Fibroblast of lung (primary cell): Measurements from ENCODE around the gene DSCAML1. TPM values are rescaled to one million over a fixed set of nuclear protein-coding genes. Genes with fewer than 3 reads are reported as not detected.

Experiments used
- DNase-seq, 2 donors: peaks; one replicate each; pipeline versions ENCODE4 v3.0.0 to v3.0.0-alpha.2; 2010; ENCODE audit warnings: low read depth in 2 of 2
- H2AFZ ChIP-seq: 2 replicates; pipeline ENCODE4 v1.5.1; 2012; ENCODE audit warnings: low read length, control low read depth, inconsistent platforms
- H3K27ac ChIP-seq: 2 replicates; pipeline ENCODE4 v1.5.1; 2011; ENCODE audit warnings: low read length, control low read depth; ENCODE audit not compliant: insufficient read depth
- H3K27me3 ChIP-seq: 2 replicates; pipeline ENCODE4 v1.5.1; 2011; ENCODE audit warnings: mild to moderate bottlenecking, low read length; ENCODE audit not compliant: control insufficient read depth, insufficient read depth
- H3K36me3 ChIP-seq: 2 replicates; pipeline ENCODE4 v1.5.1; 2011; ENCODE audit warnings: low read length; ENCODE audit not compliant: control insufficient read depth, insufficient read depth
- H3K4me1 ChIP-seq: 2 replicates; pipeline ENCODE4 v1.5.1; 2011; ENCODE audit warnings: low read length; ENCODE audit not compliant: control insufficient read depth, insufficient read depth; ENCODE audit errors: extremely low read depth
- H3K4me2 ChIP-seq: 2 replicates; pipeline ENCODE4 v1.5.1; 2011; ENCODE audit warnings: low read length, control low read depth; ENCODE audit not compliant: insufficient read depth; ENCODE audit errors: extremely low read depth
- H3K4me3 ChIP-seq, 4 experiments: fragments of 200-600 bp in 1 of 4; sonication (generic) in 1 of 4; replicated peaks in 1 of 4; 2 replicates each; pipeline ENCODE4 v1.5.1; 2011 to 2016; ENCODE audit warnings: low read length in 4 of 4, low read depth in 3 of 4, mild to moderate bottlenecking in 3 of 4, control low read depth in 2 of 4, inconsistent platforms in 1 of 4, mixed read lengths in 1 of 4; ENCODE audit not compliant: insufficient read depth in 1 of 4; ENCODE audit errors: control extremely low read depth in 1 of 4
- H3K79me2 ChIP-seq: 2 replicates; pipeline ENCODE4 v1.5.1; 2012; ENCODE audit warnings: mild to moderate bottlenecking, low read length, inconsistent platforms; ENCODE audit not compliant: control insufficient read depth, insufficient read depth
- H3K9ac ChIP-seq: 2 replicates; pipeline ENCODE4 v1.5.1; 2011; ENCODE audit warnings: mild to moderate bottlenecking, low read length, control low read depth; ENCODE audit not compliant: insufficient read depth
- H3K9me3 ChIP-seq: 2 replicates; pipeline ENCODE4 v1.5.1; 2012; ENCODE audit warnings: low read depth, low read length; ENCODE audit not compliant: control insufficient read depth, insufficient read depth
- H4K20me1 ChIP-seq: 2 replicates; pipeline ENCODE4 v1.5.1; 2011; ENCODE audit warnings: low read length; ENCODE audit not compliant: control insufficient read depth, insufficient read depth; ENCODE audit errors: extremely low read depth
- EZH2 ChIP-seq: IDR thresholded peaks from 2 replicates; pipeline ENCODE4 v1.5.1; 2012; ENCODE audit warnings: low read length, control low read depth, mild to moderate bottlenecking; ENCODE audit errors: missing control alignments
- polyA plus RNA-seq, 2 donors: library from polyadenylated mRNA; depleted of rRNA in 1 of 2; stranded (reverse) in 1 of 2; unstranded in 1 of 2; fragments of >200 nt; gene quantifications; 2 replicates each; pipeline ENCODE4 v1.2.1, GENCODE V29; 2011 to 2012; ENCODE audit warnings: missing spikeins in 1 of 2
- total RNA-seq: library from RNA; depleted of rRNA; stranded (reverse); fragments of >200 nt; gene quantifications from 2 replicates; pipeline ENCODE4 v1.2.1, GENCODE V29; 2014
- TF ChIP-seq, protein P1 (sequence below), 2 donors: IDR thresholded peaks in 1 of 2; conservative IDR thresholded peaks in 1 of 2; 1 replicate in 1 of 2; 2 replicates in 1 of 2; pipeline ENCODE4 v1.5.1; 2011 to 2012; ENCODE audit warnings: low read length in 2 of 2, control low read depth in 1 of 2, inconsistent platforms in 1 of 2, low read depth in 1 of 2, mild to moderate bottlenecking in 1 of 2

Gene DSCAML1
- total and polyA plus RNA-seq, 2 donors (not counting 1 experiment from before 2014, with no cell fraction given) = not detected

GRCh38 chr11:117770061-117770460 is 27.0 kb downstream of the DSCAML1 start:
- Histone ChIP-seq H3K9me3 (no peaks in the 10 kb centered on the region), H3K27ac (no peak overlapping the region), H4K20me1 (no peaks in the 10 kb centered on the region), H3K4me1 (no peaks in the 10 kb centered on the region), H3K79me2 (no peaks in the 10 kb centered on the region), H2AFZ (no peak overlapping the region), H3K4me3 (no peak overlapping the region), H3K4me2 (no peak overlapping the region), H3K9ac (no peak overlapping the region), H3K36me3 (no peaks in the 10 kb centered on the region), H3K27me3 (no peaks in the 10 kb centered on the region)
- TF ChIP-seq EZH2 = no peak
- TF ChIP-seq, protein P1, sequence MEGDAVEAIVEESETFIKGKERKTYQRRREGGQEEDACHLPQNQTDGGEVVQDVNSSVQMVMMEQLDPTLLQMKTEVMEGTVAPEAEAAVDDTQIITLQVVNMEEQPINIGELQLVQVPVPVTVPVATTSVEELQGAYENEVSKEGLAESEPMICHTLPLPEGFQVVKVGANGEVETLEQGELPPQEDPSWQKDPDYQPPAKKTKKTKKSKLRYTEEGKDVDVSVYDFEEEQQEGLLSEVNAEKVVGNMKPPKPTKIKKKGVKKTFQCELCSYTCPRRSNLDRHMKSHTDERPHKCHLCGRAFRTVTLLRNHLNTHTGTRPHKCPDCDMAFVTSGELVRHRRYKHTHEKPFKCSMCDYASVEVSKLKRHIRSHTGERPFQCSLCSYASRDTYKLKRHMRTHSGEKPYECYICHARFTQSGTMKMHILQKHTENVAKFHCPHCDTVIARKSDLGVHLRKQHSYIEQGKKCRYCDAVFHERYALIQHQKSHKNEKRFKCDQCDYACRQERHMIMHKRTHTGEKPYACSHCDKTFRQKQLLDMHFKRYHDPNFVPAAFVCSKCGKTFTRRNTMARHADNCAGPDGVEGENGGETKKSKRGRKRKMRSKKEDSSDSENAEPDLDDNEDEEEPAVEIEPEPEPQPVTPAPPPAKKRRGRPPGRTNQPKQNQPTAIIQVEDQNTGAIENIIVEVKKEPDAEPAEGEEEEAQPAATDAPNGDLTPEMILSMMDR (conservative IDR thresholded peaks at IDR 0.05 in 1 of 2, IDR thresholded peaks at IDR 0.05 in 1 of 2; ENCODE audit: low read depth in 1 of 2, low read length in 2 of 2) = no peak
- DNase-seq = no peak

DNA sequence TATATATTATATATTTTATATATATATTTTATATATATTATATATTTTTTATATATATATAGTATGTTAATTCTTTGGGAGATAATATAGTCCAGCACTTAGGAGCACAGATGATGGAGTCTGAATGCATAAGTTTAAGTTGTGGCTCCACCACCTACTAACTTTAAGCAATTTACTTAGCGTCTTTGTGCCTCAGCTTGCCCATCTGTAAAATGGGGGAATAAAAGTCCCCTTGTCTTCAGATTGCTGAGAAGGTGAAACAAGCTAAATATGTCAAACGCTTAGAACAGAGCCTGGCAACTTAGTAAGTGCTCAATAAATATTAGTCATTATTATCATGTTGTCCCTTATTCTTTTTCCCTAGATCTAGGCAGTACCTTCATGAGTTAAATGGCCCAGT is 27.5 kb downstream of the DSCAML1 start:
- Histone ChIP-seq H3K36me3 (no peaks in the 10 kb centered on the region), H3K27me3 (no peaks in the 10 kb centered on the region), H3K9ac (no peak overlapping the region), H3K79me2 (no peaks in the 10 kb centered on the region), H4K20me1 (no peaks in the 10 kb centered on the region), H3K9me3 (no peaks in the 10 kb centered on the region), H3K4me3 (no peak overlapping the region), H2AFZ (no peak overlapping the region), H3K27ac (no peak overlapping the region), H3K4me2 (no peak overlapping the region), H3K4me1 (no peaks in the 10 kb centered on the region)
- no peak for DNase-seq
- no peak for TF ChIP-seq EZH2
- TF ChIP-seq, protein P1 (conservative IDR thresholded peaks at IDR 0.05 in 1 of 2, IDR thresholded peaks at IDR 0.05 in 1 of 2; ENCODE audit: low read depth in 1 of 2, low read length in 2 of 2) = no peak

- Histone ChIP-seq H4K20me1 (no peaks in the 10 kb centered on the region), H3K27me3 (no peaks in the 10 kb centered on the region), H3K79me2 (no peaks in the 10 kb centered on the region), H3K27ac (no peak overlapping the region), H3K9ac (no peak overlapping the region), H3K36me3 (no peaks in the 10 kb centered on the region), H3K9me3 (no peaks in the 10 kb centered on the region), H3K4me3 (no peak overlapping the region), H3K4me2 (no peak overlapping the region), H3K4me1 (no peaks in the 10 kb centered on the region), H2AFZ (no peak overlapping the region)
- TF ChIP-seq, protein P1 (conservative IDR thresholded peaks at IDR 0.05 in 1 of 2, IDR thresholded peaks at IDR 0.05 in 1 of 2; ENCODE audit: low read depth in 1 of 2, low read length in 2 of 2) = no peak
- TF ChIP-seq EZH2 = no peak
- DNase-seq = no peak
Observed at GRCh38 chr11:117768506-117768905, 28.5 kb downstream of the DSCAML1 start.
